ENCODE data around the gene TXNDC17. TPM values are rescaled to one million over a fixed set of nuclear protein-coding genes. Genes with fewer than 3 reads are reported as not detected.

Gene TXNDC17
- total RNA-seq, 1 experiment from 2014 or later = 75.4 TPM

Small RNA genes lying within 50 kb of the gene (small RNA-seq; reads per million reads assigned to genes)
- gene MIR4520-1 (not detected), gene RNA5SP435 (0.12 reads per million)

Other genes with a start within 250 kb of the TXNDC17 start
- not detected in 2 replicates for gene AIPL1, start 205.9 kb upstream of the TXNDC17 start, total RNA-seq (2014; rRNA removed; shearing (Covaris generic); ENCODE audit: low replicate concordance)
- not detected in 2 replicates for gene PIMREG, start 196.6 kb upstream of the TXNDC17 start, total RNA-seq (2014; rRNA removed; shearing (Covaris generic); ENCODE audit: low replicate concordance)
- 0.04 and 0.43 TPM in 2 replicates for gene PITPNM3, start 84.5 kb upstream of the TXNDC17 start, total RNA-seq (2014; rRNA removed; shearing (Covaris generic); ENCODE audit: low replicate concordance)
- gene KIAA0753, start 349 bp upstream of the TXNDC17 start, total RNA-seq (2014; rRNA removed; shearing (Covaris generic); ENCODE audit: low replicate concordance) = 13.7 and 30.5 TPM in 2 replicates
- gene MED31, start 10.5 kb downstream of the TXNDC17 start, total RNA-seq (2014; rRNA removed; shearing (Covaris generic); ENCODE audit: low replicate concordance) = 11.0 and 45.3 TPM in 2 replicates
- gene C17orf100, start 10.7 kb downstream of the TXNDC17 start, total RNA-seq (2014; rRNA removed; shearing (Covaris generic); ENCODE audit: low replicate concordance) = 0.18 TPM in 1 of 2 replicates, not detected in the other
- gene SLC13A5, start 72.3 kb downstream of the TXNDC17 start, total RNA-seq (2014; rRNA removed; shearing (Covaris generic); ENCODE audit: low replicate concordance) = not detected in 2 replicates
- 4.7 and 8.3 TPM in 2 replicates for gene XAF1, start 115.0 kb downstream of the TXNDC17 start, total RNA-seq (2014; rRNA removed; shearing (Covaris generic); ENCODE audit: low replicate concordance)
- gene FBXO39, start 135.2 kb downstream of the TXNDC17 start, total RNA-seq (2014; rRNA removed; shearing (Covaris generic); ENCODE audit: low replicate concordance) = not detected in 2 replicates
- gene TEKT1, start 190.7 kb downstream of the TXNDC17 start, total RNA-seq (2014; rRNA removed; shearing (Covaris generic); ENCODE audit: low replicate concordance) = not detected in 2 replicates

All from Karpas-422 (cell line).